Choroid plexus epithelial cell (primary cell): ENCODE measurements around the gene PPP2R2D.

Source experiments
- DNase-seq: peaks from one replicate; pipeline ENCODE4 v3.0.0-alpha.2; 2010; ENCODE audit warnings: low read depth
- H3K4me3 ChIP-seq: 2 replicates; pipeline ENCODE4 v1.5.1; 2011; ENCODE audit warnings: low read depth, mild to moderate bottlenecking, control low read depth, low read length, moderate library complexity
- CTCF ChIP-seq: conservative IDR thresholded peaks from 2 replicates; pipeline ENCODE4 v1.5.1; 2011; ENCODE audit warnings: low read depth, mild to moderate bottlenecking, control low read depth, inconsistent platforms, low read length, moderate library complexity

PPP2R2D gene

GRCh38 chr10:131870411-131870810 is 30.4 kb upstream of the PPP2R2D start:
- DNase-seq, result no peak
- H3K4me3 ChIP-seq, result no peak overlapping the region
- TF ChIP-seq CTCF, result no peak

DNA sequence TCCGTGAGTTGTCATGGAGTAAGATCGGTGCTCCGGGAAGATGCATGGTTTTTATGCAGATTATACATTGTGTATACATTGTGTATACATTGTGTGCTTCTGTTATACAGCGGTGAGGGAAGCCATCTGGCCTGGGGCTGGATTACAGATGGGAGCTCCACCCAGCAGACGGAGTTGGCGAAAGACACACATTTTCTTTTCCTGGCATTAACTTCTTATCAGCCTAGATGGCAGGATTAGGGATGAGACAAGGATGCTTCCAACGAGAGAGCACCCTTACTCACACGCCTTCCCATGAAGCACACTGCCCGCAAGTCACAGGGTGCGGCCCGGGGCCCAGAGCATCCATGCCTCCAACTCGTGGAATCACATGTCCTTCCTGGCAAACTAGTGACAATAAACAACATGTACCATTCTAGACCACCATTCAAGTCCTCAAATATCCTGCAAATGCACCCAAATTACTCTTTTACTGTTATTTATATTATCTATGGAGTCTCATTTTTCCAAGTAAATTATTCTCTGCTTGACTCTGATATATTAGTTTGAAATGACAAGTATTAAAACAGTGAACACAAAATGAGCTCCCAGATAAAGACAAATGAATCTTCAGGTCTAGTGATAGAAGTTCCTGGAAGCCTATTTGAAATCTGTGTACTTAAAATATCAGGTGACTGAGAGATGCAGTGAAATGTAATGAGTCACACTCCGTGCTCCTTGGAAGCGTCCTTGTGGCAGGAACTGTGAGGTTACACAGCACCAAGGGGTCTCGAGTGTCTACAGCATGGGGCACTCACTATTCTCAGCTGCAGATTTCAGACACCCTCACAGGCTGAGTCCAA is 29.8 kb upstream of the PPP2R2D start:
- peak; percentile 31 for DNase-seq
- TF ChIP-seq CTCF, result no peak
- H3K4me3 ChIP-seq, result no peak overlapping the region

GRCh38 chr10:131871673-131872005 is 29.2 kb upstream of the PPP2R2D start:
- H3K4me3 ChIP-seq, result no peak overlapping the region
- DNase-seq, result no peak
- no peak for TF ChIP-seq CTCF

GRCh38 chr10:131872011-131872826 is 28.6 kb upstream of the PPP2R2D start:
- TF ChIP-seq CTCF, result no peak
- no peak for DNase-seq
- H3K4me3 ChIP-seq, result no peak overlapping the region

DNA sequence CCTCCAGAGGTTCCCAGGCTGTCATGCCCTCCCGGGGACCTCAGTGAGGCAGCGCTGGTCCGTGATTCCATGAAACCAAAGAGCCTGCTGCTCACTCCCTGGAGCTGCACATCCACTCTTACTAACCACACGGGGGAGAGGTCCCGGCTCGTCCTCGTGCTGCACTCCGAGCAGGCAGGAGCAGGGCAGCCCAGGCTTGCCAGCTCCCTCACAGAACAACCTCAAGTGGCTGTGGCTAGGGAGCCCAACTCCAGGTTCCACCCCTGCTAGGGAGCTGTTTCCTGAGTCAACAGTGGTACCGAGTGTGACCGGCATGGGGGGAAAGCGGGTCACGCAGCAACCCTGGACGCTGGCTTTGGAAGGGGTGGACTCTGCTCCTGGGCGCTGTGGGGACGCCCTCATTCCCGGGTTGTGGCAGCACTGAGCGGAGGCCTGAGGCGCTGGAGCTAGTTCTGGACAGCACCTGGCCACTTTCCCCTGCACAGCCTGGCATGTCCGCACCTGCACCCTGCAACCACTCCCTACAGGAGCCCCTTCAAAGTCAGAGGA is 27.9 kb upstream of the PPP2R2D start:
- H3K4me3 ChIP-seq, result no peak overlapping the region
- DNase-seq, result no peak
- TF ChIP-seq CTCF, result no peak

GRCh38 chr10:131874991-131875451 is 25.8 kb upstream of the PPP2R2D start:
- TF ChIP-seq CTCF, result peak; percentile 90
- no peak overlapping the region for H3K4me3 ChIP-seq
- peak; percentile 90 for DNase-seq
